ENCODE measurements around the gene RABL6.
"Not testable (repeated sequence)": the region's sequence is repeated elsewhere in the genome, so short reads cannot be mapped to it uniquely, and the experiment has no call there.

The RABL6 gene

DNA sequence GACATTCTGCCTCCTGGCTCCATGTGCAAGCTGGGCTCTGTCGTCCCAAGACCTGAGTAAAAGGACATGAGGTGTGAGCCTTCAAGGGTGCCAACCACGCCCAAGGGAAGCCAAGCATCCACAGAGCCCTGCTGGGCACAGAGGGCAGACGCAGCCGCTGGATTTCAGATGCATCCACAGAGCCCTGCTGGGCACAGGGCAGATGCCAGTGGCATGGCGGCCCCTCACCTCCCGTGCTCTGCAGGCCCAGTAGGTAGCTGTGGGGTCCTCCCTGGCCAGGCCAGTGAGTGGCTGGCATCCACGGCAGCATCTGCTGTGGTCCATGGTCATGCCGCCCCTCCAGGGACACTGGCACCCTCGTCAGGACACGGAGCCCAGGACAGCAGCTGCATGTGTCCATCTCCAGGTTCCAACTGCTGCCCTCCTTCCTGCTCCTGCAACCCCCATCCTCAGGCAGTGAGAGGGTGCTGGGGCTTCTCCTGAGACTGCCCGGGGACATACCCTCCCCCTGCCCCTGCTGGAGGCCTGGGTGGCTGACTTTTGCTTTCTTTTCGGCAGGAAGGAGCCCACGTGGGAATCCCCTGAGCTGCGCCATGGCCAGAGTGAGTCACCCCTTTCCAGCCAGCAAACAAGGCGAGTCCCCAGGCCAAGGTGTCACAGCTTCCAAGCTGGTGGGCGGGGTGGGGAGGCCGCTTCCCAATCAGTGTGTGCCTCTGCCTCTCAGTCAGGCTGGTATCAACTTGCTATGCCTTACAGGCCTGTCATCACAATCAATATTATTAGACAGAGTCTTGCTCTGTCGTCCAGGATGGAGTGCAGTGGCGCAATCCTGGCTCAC, 74.6 kb downstream of the RABL6 start:
- DNase-seq (ENCODE audit: low read depth), result peak; percentile 53

DNA sequence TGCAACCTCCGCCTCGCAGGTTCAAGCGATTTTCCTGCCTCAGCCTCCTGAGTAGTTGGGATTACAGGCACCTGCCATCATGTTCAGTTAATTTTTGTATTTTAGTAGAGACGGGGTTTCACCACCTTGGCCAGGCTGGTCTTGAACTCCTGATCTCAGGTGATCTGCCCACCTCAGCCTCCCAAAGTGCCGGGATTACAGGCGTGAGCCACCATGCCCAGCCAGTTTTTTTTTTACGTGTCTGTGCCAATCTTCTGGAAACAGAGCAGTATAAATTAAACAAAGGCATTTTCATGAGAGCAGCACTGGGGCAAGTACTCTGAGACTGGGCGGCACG, 75.2 kb downstream of the RABL6 start:
- DNase-seq (ENCODE audit: low read depth), result not testable (repeated sequence)

DNA sequence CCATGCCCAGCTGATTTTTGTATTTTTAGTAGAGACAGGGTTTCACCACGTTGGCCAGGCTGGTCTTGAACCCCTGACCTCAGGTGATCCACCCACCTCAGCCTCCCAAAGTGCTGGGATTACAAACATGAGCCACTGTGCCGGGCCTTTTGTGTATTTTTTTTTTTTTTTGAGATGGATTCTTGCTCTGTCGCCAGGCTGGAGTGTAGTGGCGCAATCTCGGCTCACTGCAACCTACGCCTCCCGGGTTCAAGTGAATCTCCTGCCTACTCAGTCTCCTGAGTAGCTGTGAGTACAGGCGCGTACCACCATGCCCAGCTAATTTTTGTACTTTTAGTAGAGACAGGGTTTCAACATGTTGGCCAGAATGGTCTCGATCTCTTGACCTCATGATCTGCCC, 75.9 kb downstream of the RABL6 start:
- DNase-seq (ENCODE audit: low read depth), result not testable (repeated sequence)

DNA sequence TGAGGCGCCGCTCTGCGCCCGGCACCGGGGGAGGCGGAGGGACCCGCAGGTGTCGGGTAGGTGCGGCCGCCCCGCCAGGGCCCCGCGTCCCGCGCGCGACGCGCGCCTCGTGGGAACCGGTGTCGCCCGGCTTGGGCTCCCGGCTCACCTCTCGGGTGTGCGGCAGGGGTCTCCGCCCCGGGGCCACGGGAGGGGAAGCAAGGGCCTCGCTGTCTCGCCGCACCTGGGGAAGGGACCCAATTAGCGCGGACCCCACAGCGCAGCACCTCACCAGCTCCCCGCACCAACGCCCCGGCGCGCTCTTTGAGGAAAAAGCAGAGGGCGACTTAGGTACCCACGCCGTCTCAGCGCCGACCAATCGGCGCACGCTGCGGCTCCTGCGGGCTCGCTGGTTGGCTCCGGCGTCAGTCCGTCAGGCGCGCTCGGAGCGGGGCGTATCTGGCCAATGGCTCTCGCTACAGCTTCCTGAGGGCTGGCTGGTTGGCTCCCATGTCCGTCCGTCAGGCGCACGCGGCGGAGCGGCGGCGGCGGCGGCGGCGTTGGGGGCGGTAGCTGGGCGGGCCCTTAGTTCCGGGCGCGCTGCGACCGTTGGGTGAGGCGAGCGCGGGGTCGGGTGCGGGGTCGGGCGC, 78.3 kb downstream of the RABL6 start, which contains the start of gene TRAF2:
TRAF2 (plus strand) TSS at position 567 of the 629 bp plus-strand sequence. CDS start 12,225 bp downstream, outside the sequence.
- peak; percentile 99 for DNase-seq (ENCODE audit: low read depth)

DNA sequence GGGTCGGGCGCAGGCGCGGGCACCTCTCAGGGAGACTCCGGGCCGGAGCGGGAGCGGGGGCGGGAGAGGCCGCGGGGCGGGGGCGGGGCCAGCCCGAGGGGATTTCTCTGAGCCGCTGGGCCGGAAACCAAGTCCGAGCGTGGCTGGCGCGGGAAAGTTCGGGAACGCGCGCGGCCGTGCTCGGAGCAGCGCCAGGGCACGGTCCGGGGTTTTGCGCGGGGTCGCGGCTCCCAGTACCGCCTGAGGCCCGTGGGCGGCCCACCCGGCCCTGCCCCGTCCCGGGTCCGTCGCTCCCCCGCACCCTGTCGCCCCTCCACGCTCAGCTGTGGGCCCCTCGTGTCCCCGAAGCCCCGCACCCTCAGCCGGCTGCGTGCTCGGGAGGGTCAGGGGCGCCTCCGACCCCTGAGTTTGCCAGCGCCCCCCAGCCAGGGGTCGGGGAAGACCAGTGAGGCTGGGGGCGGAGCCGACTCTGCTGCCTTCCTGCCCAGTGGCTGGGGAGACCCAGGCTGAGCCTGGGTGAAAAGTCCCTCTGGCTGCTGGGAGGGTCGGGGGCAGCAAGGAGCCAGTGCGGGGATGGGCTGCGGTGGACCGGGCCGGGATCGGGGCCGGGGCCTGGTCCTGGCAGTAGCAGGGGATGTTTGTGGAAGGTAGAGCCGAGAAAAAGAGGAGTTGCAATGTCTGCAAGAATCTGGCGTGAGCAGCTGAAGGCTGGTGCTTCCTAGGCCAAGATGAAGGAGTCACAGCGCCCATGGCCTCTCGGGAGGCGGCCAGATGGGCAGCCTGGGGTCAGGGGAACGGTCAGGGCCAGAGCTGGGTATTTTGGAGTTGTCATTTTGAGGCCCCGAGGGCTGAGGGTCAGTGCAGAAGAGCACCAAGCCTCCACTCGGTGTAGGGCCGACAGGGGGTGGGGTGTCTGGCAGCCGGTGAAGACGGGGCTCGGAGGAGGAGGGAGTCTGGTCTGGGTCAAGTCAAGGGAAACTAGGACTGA, 79.2 kb downstream of the RABL6 start:
- DNase-seq (ENCODE audit: low read depth), result peak; percentile 21

DNA sequence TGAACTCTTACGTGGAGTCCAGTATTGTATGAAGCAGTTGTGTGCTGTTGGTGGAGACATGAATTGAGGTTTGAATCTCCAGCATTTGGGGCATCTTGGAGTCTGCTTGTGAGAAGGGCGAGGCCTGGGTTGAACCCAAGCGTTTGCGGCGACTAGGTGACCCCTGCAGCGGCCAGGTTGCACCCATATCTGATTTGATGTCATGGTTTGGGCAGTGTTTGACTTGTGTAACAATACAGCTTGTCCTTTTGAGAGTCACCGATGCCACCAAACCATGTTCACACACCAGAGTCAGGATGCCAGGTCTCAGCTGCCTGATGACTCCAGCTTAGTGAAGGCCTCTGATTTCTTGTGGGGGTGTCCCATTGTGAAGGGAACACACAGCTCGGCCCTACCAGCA, 80.7 kb downstream of the RABL6 start:
- DNase-seq (ENCODE audit: low read depth), result no peak

DNA sequence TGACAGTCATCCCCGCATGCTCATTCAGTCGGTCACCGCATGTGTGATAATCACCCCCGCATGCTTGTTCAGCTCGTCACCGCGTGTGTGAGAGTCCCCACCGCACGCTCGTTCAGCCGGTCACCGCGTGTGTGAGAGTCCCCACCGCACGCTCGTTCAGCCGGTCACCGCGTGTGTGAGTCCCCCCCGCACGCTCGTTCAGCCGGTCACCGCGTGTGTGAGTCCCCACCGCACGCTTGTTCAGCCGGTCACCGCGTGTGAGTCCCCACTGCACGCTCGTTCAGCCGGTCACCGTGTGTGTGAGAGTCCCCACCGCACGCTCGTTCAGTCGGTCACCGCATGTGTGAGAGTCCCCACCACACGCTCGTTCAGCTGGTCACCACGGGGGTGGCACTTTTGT, 82.1 kb downstream of the RABL6 start:
- no peak for DNase-seq (ENCODE audit: low read depth)

DNA sequence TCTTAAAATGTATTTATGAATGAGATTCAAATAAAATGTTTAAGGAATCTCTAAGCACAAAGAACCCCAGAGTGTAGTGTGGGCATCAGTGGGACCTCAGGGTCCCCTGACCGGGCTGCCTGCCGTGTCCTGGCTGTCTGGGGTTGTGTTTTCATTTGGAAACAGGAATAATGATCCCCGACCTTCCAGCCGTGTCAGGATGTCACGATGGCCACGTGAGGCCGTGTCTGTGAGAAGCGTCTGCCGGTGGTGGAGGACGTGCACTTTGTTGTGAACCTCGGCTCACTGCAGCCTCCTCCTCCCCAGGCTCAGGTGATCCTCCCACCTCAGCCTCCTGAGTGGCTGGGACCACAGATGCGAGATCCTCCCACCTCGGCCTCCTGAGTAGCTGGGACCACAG, 82.9 kb downstream of the RABL6 start:
- no peak for DNase-seq (ENCODE audit: low read depth)
